SU-DHL-6 (cell line): ENCODE results near the gene ACAA2.

Experiments
- EZH2phosphoT487 ChIP-seq: fragments of 200-600 bp; sonication (generic), shearing (Covaris generic); conservative IDR thresholded peaks from 2 replicates; pipeline ENCODE4 v1.6.1; 2018; ENCODE audit warnings: mild to moderate bottlenecking, antibody characterized with exemption, low read length, moderate library complexity, mixed read lengths
- TF ChIP-seq, protein P1 (sequence below): fragments of 200-600 bp; sonication (generic); IDR thresholded peaks from one replicate; pipeline ENCODE4 v1.5.1; 2017; ENCODE audit warnings: antibody characterized with exemption, mild to moderate bottlenecking, low read length, moderate library complexity; ENCODE audit not compliant: insufficient read depth, poor library complexity, severe bottlenecking

- TF ChIP-seq, protein P1, sequence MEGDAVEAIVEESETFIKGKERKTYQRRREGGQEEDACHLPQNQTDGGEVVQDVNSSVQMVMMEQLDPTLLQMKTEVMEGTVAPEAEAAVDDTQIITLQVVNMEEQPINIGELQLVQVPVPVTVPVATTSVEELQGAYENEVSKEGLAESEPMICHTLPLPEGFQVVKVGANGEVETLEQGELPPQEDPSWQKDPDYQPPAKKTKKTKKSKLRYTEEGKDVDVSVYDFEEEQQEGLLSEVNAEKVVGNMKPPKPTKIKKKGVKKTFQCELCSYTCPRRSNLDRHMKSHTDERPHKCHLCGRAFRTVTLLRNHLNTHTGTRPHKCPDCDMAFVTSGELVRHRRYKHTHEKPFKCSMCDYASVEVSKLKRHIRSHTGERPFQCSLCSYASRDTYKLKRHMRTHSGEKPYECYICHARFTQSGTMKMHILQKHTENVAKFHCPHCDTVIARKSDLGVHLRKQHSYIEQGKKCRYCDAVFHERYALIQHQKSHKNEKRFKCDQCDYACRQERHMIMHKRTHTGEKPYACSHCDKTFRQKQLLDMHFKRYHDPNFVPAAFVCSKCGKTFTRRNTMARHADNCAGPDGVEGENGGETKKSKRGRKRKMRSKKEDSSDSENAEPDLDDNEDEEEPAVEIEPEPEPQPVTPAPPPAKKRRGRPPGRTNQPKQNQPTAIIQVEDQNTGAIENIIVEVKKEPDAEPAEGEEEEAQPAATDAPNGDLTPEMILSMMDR: no peak
- no peak for TF ChIP-seq EZH2phosphoT487
Measured at GRCh38 chr18:49856496-49856895, 43.2 kb upstream of the ACAA2 start.
